ENCODE data around the gene C9orf50.
A peak's percentile ranks its signal among the peaks of the same experiment; 100 is the strongest.

Gene C9orf50

DNA sequence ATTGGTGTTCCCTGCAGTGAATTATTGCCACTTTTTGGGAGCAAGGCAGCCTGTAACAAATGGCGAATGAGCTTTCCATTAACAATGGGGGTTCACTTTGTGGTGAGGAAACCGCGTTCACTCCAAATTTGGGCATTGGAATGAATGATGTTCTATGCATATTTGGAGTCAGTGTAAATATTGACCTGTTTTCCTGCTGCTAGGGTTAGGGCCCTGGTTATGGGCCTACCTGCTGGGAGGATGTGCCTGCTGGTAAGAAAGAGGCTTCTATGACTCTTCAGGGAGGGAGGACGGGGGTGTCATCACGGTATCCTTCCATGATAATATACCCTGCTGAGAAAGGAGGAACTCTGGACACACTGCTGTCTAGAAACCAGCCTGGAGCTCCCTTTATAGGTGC is 29.0 kb downstream of the C9orf50 start:
- DNase-seq (ENCODE audit: low read depth in 3 of 3): no peak

DNA sequence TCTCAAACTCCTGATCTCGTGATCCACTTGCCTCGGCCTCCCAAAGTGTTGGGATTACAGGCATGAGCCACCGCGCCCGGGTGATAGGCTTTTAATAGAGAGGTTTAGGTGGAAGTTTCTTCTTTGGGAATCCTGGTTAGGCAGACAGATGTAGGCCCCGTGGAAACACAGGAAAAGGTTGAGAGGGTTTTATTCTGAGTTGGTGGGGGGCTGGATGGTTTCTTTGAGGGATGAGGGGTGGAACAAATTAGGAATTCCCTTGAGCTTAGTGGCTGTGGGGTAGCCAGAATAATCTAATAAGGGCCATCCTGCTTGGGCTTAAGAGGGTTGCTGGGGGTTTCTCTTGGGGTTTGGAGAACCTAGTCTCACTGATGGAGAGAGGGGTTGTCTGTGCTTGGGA is 30.4 kb downstream of the C9orf50 start:
- no peak for DNase-seq (ENCODE audit: low read depth in 3 of 3)

DNA sequence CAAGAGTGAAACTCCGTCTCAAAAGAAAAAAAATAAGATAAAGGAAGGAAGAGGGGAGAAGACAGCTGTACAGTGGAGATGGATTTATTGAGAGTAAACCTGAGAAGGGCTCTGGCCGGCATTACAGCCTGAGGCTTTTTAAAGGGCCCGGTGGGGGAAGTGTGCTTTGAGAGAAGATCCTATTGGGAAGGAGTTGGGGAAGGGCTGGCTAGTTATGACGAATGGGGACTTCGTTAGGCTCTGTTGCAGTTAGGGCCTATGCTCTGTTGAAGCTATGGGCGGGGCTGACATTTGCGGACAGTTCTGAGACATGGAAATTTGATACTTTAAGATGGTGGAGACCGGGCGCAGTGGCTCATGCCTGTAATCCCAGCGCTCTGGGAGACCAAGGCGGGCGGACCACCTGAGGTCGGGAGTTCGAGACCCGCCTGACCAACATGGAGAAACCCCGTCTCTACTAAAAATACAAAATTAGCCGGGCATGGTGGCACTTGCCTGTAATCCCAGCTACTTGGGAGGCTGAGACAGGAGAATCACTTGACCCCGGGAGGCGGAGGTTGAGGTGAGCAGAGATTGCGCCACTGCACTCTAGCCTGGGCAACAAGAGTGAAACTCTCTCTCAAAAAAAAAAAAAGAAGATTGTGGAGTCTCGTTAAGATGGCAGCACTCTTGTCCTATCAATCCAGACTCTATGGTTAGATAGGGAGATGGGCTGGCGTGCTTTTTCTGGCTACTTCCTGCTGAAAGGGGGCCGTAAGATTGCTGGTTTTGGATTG is 33.2 kb downstream of the C9orf50 start:
- DNase-seq (ENCODE audit: low read depth in 3 of 3): no peak

DNA sequence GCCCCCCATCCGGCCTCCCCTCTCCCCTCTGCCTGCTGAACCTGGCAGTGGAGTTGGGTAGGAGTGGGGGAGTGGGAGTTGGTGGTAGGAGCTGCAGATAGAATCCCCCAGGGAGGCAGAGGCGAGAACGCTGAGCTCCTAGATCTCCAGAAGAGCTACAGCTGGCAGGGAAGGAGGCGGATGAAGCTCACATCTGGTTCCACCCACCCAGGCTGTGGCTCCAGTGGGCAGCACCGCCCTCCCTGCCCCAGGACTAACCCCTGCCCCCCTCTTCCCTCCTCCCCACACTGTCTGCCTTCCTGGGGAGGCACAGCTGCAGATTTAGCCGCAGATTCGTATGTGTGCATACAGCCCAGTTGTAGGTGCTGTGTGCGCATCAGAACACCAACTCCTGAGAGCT is 34.2 kb downstream of the C9orf50 start:
- DNase-seq (ENCODE audit: low read depth in 3 of 3): no peak

DNA sequence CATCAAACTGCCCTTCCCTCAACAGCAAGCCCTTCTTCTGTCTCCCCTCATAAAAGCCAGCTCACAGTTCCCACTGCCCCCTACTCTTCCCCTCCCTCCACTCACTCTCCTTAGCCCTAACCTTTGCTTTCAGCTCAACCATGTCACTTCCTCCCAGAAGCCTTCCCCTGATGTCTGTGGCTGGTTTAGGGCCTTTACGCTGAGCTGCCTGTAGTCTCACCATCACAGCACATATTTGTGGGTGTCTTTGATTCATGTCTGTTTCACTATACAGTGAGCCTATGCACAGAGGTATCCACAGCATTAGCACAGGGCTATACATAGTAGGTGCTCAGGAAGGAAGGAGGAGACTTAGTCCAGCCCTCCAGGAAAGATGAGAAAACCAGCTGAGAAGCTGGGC is 34.7 kb downstream of the C9orf50 start:
- no peak for DNase-seq (ENCODE audit: low read depth in 3 of 3)

DNA sequence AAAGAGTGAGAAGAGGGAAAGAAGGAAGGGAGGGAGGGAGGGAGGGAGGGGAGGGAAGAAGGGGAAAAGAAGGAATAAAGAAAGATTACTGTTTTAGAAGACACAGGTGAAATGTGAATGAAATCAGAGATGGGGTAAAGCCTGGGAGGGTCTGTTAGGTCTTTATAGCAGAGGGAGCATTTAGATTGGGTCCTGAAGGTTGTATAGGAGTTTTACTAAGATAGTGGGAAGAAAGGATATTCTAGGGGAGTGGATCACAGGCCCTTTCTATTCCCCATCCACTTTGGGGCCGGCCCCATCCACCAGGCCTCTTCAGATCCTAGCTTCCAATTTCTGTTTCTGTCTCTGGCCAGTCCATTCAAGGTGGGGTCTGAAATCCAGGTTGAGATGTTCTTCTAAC is 35.5 kb downstream of the C9orf50 start:
- DNase-seq (ENCODE audit: low read depth in 3 of 3): no peak

DNA sequence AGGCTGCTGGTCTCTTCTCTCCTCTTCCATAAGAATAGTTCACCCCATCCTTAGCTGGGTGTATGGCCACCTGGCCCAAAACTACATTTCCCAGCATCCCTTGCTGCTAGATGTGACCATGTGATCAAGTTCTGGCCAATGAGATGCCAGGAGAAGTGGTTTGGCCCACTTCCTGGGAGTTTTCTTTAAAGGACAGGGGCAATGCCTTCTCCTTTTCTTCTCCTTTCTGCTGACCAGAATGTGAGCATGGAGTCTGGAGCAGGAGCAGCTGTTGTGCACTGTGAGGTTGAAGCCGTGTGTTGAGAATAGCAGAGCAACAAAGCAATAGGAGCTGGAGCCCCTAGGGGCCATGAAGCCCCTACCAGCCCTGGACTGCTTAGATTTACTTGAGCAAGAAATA is 36.8 kb downstream of the C9orf50 start:
- DNase-seq (ENCODE audit: low read depth in 3 of 3): peak in 2 of 3 experiments; percentile 26 to 37

DNA sequence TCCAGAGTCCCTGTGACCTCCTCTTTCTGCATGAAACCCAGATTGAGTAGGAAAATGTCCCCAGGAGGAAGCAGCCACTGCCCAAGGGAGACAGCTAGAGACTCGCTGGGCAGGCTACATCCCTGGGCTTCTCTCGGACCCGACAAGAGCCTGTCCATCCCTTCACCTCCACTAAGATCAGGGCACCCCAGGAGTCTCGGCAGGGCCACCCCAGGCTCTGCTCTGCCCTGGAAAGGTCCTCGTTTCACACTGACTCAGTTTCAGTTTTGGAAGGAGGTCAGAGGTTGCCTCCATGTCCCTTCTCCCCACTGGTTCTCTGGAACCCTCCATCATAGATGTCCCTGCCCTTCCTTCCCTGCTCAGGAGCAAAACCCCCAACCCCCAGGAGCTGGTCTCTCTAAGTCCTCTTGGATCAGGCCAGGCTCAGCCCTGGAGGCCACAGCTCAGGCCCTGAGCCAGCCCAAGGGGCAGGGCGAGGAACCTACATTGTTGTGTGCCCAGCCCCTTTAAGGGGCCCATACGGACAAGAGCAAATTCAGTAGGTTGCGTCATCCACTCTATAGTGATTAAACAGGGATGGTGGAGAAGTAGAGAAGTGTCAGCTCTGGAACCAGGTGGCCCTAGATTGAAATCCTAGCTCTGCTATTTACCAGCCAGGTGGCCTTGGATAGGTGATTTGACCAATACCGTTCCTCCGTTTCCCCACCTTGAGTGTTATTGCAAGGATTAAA is 37.4 kb downstream of the C9orf50 start:
- DNase-seq (ENCODE audit: low read depth in 3 of 3): no peak

DNA sequence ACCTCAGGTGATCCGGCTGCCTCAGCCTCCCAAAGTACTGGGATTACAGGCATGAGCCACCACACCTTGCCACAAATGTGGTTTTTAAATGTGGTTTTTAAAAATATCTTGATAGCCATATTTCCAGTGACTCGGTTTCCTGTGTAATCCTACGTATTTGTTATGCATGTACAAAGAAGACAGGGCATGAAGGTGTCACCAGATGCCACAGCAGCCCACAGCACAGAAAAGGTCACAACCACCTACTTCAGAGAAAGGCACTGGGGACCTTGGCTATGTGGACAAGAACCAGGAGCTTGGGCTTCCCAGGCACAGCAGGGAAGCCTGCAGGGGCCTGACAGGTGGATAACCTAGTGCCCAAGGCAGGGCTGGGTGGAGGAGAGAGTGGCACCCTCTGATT is 38.0 kb downstream of the C9orf50 start:
- no peak for DNase-seq (ENCODE audit: low read depth in 3 of 3)

DNA sequence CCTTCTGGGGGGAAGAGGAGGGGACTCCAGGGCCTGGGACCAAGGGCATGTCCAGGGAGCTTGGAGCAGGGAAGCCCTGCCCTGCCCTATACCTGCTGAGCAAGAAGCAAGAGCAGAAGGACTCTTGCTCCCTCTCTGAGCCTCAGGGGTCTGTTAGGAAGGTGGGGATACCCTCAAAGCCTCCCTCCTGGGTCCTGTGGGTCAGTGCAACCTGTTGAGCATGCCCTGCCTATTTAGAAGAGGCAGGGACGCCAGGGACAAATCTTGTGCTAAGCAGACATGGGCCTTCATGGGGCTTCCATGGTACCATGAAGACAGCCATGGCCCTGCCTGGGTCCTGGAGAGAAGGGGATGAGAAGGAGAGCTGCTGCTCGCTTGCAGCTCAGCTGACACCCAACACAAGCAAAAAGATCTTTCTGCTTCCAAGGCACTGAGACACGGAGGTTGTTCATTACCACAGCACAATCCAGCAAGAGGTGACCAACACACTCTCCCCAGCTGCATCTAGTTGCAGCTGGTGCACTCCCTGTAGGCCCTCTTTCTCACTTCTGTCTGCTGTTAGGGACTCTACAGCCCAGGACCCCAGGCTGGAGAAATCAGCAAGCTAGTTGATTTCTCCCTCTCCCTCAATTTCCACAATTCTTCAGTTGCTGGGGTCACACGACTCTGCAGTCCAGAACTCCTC is 39.3 kb downstream of the C9orf50 start:
- no peak for DNase-seq (ENCODE audit: low read depth in 3 of 3)

DNA sequence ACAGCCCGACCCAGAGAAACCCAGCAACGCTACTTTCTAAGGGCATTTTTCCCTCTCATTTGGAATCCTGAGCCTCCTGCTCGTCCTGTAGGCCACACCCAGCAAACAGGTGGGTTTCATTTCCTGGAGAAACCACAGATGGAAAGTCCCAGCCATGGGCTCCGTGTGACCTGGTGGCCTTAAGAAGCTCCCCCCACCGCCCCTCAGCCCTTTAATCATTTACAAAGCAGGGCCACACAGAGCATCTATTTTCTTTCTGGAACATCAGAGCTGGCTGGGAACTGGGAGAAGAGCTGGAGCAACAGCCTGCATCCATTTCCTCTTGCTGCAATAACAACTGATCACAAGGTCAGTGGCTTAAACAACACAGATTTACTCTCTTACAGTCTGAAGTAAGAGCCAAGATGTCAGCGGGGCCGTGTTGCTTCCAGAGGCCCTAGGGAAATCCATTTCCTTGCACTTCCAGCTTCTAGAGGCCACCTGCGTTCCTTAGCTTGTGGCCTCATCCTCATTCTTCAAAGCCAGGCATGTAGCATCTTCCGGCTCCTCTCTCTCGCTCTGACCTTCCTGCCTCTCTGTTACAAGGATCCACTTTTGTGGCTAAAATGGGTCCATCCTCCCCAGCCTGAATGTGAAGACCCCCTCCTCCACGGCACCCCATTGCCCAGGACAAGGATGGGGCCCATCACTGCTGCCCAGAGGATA is 40.5 kb downstream of the C9orf50 start:
- DNase-seq (ENCODE audit: low read depth in 3 of 3): no peak

DNA sequence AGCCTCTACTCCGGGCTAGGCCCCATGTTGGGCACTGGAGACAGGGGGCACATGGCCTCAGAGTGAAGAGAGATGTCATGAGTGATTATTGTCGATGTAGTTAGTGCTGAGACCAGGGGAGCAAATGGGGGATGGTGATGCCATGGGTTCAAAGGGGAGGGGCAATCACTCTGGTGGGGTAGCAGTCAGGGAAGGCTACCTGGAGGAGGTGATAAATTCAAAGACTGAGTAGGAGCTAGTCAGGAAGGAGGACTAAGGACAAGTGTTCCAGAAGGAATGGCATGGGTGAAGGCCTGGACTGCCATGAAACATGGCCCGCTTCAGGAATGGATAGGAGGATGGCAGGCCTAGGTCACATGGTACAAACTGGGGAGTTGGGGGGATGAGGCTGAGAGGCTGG is 41.6 kb downstream of the C9orf50 start:
- DNase-seq (ENCODE audit: low read depth in 3 of 3): no peak

DNA sequence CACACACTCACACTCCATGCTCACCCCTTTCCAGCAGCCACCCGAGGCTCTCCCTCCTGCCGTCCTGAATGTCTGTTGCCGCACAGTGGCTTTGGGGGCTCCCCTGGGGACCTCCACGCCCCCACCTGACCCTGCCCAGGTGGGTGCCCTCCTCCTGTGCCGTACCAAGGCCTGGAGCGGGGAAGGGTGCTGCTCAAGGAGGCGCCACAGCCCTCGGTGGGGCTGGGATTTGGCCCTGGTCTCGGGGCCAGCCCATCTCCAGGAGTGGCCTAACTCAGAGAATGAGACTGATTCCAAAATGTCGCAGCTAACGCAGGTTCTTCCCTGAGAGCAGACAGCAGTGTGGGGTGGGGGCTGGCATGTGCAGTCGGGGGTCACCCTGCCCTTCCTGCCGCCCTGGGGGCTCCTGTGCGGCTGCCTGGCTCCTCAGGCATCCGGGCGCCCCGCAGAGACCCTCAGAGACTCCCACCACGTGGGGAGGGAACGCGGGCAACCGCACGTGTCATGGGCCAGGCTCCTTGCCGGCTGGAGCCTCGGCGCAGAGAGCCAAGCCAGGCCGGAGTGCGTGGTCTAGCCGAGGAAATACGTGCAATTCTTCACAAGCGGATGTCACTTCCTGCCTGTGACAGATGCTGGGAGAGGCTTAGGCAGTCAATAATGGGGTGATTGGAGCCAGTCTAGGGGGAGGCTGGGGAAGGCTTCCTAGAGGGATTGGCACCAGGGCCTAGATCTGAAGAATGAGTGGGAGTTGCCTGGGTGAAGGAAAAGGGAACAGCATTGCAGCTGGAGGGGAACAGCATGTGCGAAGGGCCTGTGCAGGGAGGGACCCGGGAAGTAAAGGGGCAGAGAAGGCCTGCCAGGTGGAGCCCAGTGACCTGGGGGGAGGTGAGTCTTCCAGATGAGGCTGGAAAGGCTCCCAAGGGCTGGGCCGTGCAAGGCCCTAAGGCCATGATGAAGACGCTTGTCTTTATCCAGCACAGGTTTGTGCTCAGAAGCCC is 44.1 kb downstream of the C9orf50 start:
- no peak for DNase-seq (ENCODE audit: low read depth in 3 of 3)

DNA sequence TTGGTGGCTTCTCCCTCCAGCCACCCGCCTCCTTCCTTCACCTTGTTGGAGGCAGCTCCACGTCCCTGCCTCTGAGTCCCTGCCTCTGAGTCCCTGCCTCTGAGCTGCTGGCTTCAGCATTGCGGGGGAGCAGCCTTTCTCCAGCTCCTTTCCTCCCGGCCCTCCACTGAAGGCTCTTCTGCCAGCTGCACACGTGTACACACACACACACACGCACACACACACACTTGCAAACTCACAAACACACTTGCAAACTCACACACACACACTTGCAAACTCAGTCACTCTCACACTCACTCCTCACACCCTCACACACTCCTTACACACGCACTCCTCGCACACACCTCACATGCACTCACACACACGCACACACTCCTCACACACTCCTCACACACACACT is 45.1 kb downstream of the C9orf50 start:
- no peak for DNase-seq (ENCODE audit: low read depth in 3 of 3)

DNA sequence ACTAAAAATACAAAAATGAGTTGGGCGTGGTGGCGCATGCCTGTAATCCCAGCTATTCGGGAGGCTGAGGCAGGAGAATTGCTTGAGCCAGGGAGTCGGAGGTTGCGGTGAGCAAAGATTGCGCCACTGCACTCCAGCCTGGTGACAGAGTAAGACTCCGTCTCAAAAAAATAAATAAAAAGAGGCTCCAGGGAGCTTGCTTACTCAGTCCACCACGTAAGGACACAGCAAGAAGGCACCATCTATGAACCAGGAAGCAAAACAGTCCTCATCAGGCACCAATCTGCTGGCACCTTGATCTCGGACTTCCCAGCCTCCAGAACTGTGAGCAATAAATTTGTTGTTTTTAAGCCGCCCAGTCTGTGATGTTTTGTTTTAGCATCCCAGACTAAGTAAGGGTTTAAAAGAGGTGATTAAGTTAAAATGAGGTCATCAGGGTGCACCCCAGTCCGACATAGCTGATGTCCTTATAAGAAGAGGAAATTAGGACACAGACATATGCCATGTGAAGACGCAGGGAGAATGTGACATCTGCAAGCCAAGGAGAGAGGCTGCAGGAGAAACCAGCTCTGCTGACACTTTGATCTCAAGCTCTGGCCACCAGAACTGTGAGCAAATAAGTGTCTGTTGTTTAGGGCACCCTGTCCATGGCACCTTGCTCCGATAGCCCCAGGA is 45.9 kb downstream of the C9orf50 start:
- DNase-seq (ENCODE audit: low read depth in 3 of 3): no peak

DNA sequence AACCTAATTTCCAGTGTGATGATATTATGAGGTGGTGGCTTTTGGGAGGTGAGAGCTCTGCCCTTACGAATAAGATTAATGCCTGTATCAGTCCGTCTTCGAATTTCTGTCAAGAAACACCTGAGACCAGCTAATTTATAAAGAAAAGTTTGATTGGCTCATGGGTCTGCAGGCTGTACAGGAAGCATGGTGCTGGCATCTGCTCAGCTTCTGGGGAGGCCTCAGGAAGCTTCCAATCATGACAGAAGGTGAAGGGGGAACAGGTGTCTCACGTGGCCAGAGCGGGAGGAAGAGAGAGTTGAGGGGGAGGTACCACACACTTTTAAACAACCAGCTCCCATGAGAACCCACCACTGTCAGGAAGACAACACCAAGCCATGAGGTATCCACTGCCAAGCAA is 46.9 kb downstream of the C9orf50 start:
- DNase-seq (ENCODE audit: low read depth in 3 of 3): no peak

DNA sequence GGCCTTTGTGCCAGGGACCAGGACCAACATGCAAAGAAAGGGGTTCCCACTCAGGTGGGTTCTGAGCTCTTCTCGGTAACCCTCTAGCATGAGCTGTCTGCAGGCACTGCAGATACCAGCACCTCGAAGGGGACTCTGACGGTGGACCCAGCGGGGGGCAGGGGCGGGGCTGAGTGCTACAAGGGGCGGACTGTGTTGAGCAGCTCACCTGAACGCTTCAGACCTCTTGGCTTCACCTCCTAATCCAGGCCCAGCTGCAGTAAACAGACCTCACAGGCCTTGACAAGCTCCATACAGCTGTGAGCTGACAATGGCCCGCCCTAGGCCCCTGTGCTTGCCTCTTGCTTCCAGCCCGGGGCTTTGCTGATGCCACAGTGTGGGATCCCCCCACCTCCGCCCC is 48.4 kb downstream of the C9orf50 start:
- DNase-seq (ENCODE audit: low read depth in 3 of 3): no peak

DNA sequence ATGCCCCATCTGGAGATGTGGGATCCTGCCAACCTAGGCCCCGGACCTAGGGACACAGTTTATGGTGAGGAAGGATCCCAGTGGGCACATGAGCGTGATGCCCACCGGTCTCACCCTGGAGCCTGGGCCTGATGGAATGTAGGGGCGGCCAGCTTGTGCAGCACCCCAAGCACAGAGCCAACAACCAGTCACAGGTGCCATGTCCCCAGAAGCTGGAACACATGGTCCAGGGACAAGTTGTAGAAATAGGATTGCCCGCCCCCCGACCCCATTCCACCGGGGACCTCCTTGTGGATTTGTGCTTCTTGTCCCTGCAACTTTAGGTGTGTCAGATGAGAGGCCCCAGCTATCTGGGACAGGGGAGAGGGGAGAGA is 48.9 kb downstream of the C9orf50 start:
- no peak for DNase-seq (ENCODE audit: low read depth in 3 of 3)

DNA sequence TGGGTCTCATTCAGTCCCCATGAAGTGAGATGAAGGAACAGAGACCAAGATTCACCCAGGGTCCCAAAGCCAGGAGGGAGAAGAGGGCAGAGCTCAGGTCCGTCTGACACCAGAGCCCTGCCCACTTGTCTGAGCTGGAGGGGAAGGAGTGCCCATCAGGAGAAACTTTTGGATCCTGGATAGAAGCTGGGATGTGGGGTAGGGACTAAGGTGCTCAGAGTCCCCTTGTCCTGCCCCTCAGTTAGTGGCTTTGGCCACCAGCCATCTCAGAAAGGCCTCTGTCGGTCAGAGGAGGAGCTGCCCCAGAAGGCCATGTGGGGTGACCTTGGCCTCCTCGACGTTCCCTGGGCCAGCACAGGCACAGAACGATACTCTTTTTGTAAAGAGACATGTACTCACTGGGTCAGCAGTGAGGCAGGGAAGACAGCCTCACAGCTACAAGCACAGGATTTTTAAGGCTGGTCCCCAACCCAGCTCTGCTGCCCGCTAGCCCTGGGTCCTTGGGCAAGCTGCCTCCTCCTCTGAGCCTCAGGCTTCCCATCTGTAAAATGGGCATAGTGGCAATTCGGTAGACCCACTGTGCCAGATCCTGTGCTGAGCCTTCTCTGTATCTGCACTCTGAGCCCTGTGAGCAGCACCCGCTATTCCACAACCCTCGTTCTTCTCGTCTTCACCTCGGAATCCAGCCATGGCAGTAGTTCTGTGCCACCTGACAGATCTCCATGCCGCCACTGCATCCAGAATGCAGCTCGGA is 49.4 kb downstream of the C9orf50 start:
- no peak for DNase-seq (ENCODE audit: low read depth in 3 of 3)
